ENCODE results near the gene LIPA.
"Not testable (repeated sequence)": the region's sequence is repeated elsewhere in the genome, so short reads cannot be mapped to it uniquely, and the experiment has no call there.

LIPA gene

GRCh38 chr10:89255793-89256192 is 4.2 kb upstream of the LIPA start:
- DNase-seq (ENCODE audit: low spot score): no peak
- in situ Hi-C loops (cut with MboI; ENCODE audit: low pct_unique_long_range_greater_than_20kb, low sequenced_read_pairs, unreplicated experiment): loop anchor here (10.0 kb wide), 1 partner anchor 129 kb away; no protein-coding TSS in a partner anchor
- TF ChIP-seq CTCF (IDR thresholded peaks at IDR 0.05; ENCODE audit: extremely low read depth, insufficient read depth, missing control alignments): no peak

GRCh38 chr10:89255091-89255579 is 3.6 kb upstream of the LIPA start:
- in situ Hi-C loops (cut with MboI; ENCODE audit: low pct_unique_long_range_greater_than_20kb, low sequenced_read_pairs, unreplicated experiment): loop anchor here (10.0 kb wide), 1 partner anchor 130 kb away; no protein-coding TSS in a partner anchor
- not testable (repeated sequence) for DNase-seq (ENCODE audit: low spot score)

- in situ Hi-C loops (cut with MboI; ENCODE audit: low pct_unique_long_range_greater_than_20kb, low sequenced_read_pairs, unreplicated experiment): loop anchor here (10.0 kb wide), 1 partner anchor 133 kb away; no protein-coding TSS in a partner anchor
- TF ChIP-seq CTCF (IDR thresholded peaks at IDR 0.05; ENCODE audit: extremely low read depth, insufficient read depth, missing control alignments): no peak
- no peak for DNase-seq (ENCODE audit: low spot score)
Observed at GRCh38 chr10:89252225-89252585, 630 bp upstream of the LIPA start.

GRCh38 chr10:89250865-89251408 is 638 bp downstream of the LIPA start:
- in situ Hi-C loops (cut with MboI; ENCODE audit: low pct_unique_long_range_greater_than_20kb, low sequenced_read_pairs, unreplicated experiment): loop anchor here (10.0 kb wide), 1 partner anchor 134 kb away; no protein-coding TSS in a partner anchor
- TF ChIP-seq CTCF (IDR thresholded peaks at IDR 0.05; ENCODE audit: extremely low read depth, insufficient read depth, missing control alignments): no peak
- DNase-seq (ENCODE audit: low spot score): no peak

- TF ChIP-seq CTCF (IDR thresholded peaks at IDR 0.05; ENCODE audit: extremely low read depth, insufficient read depth, missing control alignments): no peak
- in situ Hi-C loops (cut with MboI; ENCODE audit: low pct_unique_long_range_greater_than_20kb, low sequenced_read_pairs, unreplicated experiment): no loop called here
- DNase-seq (ENCODE audit: low spot score): peak; percentile 37
Observed at GRCh38 chr10:89248990-89249389, 2.6 kb downstream of the LIPA start.

- in situ Hi-C loops (cut with MboI; ENCODE audit: low pct_unique_long_range_greater_than_20kb, low sequenced_read_pairs, unreplicated experiment); DNase-seq (ENCODE audit: low spot score): not testable (repeated sequence)
Observed at GRCh38 chr10:89247623-89248022, 4.0 kb downstream of the LIPA start.

- peak; percentile 39 for TF ChIP-seq CTCF (IDR thresholded peaks at IDR 0.05; ENCODE audit: extremely low read depth, insufficient read depth, missing control alignments)
- in situ Hi-C loops (cut with MboI; ENCODE audit: low pct_unique_long_range_greater_than_20kb, low sequenced_read_pairs, unreplicated experiment): no loop called here
- DNase-seq (ENCODE audit: low spot score): peak; percentile 65
Observed at GRCh38 chr10:89245802-89246201, 5.8 kb downstream of the LIPA start.
